HG02571 (cell line): ENCODE measurements around the gene ZNF79.
A peak's percentile ranks its signal among the peaks of the same experiment; 100 is the strongest.

Experiments used
- ATAC-seq: cut with Tn5 transposase; IDR thresholded peaks from one replicate; pipeline ENCODE4 v1.9.1; 2021; ENCODE audit warnings: mild to moderate bottlenecking, moderate library complexity; ENCODE audit not compliant: unreplicated experiment

Gene ZNF79

DNA sequence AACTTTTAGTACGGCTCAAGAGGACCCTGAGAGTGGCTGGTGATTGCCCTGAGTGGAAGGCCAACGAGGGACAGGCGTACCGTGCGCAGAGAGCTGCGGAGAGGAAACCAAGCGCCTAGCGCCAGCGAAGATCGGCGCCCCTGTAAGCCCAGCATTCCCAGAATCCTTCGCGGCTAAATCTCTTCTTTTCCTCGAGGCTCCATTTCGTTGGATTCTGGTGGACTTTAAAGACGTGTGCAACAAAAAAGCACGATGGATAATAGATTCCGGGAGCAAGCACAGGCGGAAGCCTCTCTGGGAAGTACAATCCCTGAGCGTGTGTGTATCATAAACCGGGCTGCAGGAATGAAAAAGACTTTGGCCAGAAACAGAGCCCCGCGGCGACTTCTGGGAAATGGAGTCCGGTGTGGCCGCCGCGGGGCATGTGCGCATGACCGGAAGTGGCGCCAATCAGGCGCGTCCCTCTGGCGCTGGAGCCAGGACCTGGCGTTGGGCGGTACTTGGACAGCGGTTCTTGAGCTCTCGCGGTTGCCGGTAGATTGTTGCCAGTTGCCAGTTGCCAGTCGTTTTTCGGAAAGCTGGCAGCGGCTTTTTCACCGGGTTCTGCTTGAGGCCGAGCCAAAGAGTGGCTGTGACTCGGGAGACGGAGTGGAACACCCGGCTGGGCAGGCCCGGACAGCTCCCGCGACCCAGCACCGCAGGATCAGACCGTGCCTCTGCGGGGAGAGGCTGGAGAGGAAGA is at the start of gene ZNF79:
ZNF79 (plus strand) TSS at position 449 of the 742 bp plus-strand sequence. CDS start 406 bp downstream, outside the sequence.
- peak; percentile 77 for ATAC-seq

DNA sequence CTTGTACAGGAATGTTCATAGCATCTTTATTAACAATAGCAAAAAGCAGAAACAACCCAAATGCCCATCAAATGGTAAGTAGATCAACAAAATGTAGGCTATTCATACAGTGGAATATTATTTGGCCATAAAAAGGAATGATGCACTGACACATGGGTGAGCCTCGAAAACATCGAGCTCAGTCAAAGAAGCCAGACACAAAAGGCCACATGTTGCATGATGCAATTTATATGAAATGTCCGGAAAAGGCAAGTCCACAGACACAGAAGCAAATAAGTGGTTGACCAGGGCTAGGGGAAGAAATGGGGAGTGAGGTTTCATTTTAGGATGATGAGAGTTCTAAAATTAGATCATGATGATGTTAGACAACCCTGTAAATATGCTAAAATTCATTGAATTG is 43.7 kb upstream of the ZNF79 start:
- no peak for ATAC-seq

DNA sequence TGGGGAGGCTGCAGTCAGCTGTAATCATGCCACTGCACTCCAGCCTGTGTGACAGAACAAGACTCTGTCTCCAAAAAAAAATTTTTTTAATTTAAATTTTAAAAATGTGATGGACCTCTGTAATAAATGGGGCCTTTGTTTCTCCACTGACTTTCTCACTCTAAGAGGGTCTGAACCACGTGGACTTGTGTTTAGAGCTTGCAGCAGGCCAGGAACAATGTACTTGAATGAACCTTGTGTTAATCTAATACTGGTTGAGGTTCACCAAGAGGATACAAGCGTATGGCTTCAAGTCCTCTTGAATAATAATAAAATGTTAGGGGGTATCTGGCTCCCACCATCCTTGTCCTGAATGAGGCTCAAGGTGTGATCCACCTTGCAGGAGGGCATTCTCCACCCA is 41.6 kb upstream of the ZNF79 start:
- no peak for ATAC-seq

DNA sequence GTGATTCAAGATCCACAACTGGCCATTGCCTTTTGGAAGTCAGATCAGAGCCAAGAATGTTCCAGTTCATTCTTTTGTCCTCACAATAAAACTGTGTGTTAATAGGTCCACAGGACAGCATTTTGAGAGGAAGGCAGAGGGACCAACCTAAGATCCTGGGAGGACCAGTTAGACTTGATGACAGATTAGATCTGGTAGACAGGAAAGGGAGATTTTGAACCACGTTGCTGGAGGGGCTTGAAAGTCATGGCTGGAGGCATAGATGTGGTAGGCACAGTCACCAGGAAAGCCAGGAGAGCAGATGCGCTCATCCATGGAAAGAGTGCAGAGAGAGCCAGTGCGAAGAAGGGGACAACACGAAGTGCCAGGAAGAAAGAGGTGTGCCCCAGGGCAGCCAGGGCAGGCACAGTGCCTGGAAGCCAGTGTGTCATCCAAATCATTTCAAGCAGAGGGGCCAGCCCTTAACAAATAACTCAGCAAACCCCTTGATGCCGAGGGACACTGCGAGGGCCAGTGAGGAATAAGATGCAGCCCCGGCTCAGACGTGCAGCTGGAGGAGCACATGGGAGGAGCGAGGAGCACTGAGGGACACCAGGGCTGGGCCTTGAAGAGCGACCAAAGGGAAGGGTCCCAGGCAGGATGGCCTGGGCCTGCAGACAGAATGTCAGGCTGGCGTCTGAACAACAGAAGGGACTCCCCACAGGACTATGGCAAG is 40.0 kb upstream of the ZNF79 start:
- no peak for ATAC-seq

DNA sequence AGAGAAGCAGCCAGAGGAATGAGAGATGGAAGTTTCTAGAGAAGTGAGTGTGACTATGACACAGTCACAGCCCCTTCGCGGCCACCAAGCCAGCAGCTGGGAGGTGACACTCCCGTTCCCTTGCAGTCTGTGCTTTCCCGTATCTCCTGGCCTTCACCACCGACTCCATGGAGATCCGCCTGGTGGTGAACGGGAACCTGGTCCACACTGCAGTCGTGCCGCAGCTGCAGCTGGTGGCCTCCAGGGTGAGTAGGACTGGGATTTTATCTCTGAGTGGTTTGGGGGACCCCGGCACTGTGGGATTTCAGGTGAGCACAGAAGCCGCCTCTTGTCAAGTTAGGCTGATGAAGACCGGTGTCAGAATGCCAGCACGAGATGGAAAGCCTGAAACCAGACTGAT is 39.3 kb upstream of the ZNF79 start:
- ATAC-seq = no peak

DNA sequence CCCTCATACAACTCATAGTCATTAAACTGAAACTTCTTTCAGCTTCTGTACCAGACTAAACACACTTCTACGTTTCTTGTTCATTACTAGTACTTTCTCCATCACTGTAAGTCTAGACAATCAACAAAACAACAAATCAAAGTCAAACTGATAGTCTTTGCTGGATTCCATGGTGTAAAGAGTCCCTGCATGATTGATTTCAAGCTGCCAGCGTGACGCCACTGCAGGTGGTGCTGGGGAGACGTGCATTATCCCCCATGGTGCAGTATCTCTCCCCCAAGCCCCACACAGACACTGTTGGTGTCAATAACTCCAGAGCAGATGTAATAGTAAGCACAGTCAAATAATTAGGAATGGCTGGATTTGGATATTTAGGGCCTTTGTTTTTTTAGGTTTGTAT is 37.9 kb upstream of the ZNF79 start:
- no peak for ATAC-seq

DNA sequence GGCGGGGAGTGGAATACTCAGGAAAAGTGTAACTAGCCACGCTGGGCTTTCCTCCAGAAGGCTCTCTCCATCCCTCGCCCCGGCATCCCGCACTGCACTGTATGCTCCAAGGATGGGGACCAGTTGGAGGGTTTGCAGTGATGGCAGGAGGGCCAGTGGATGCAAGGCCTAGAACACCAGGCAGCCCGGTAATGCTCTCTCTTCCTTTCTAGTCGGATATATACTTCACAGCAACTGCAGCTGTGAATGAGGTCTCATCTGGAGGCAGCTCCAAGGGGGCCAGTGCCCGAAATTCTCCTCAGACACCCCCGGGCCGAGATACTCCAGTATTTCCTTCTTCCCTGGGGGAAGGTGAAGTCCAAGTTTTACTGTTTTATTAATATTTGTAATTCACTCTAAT is 37.2 kb upstream of the ZNF79 start:
- no peak for ATAC-seq

DNA sequence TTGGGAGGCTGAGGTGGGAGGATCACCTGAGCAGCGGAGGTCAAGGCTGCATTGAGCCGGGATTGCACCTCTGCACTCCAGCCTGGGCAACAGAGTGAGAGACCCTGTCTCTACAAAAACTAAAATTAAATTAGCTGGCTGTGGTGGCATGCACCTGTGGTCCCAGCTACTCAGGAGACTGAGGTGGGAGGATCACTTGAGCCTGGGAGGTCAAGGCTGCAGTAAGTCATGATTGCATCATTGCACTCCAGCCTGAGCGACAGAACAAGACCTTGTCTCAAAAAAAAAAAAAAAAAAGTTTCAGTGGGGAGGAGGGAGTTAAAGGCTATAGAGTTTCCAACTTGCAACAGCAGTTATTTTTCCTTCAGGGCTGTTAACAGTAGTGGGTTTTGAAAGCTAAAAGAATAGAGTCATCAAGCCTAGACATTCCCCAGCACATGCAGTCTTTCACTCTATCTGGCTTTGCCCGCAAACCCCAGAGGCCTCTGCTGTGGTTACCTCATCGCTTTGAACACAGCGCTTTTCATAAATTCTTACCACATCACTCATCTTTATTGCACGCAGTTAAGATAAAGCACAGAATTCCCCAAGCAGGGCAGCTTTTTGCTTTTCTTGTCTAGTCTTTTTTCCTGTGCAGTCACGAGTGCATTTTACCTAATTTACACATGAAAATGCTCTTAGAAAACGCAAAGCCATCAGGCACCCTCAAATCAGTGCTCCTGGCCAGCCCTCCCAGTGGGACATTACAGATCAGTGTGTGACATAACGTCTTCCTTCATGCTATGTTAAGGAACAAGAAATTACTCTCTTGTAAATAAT is 35.9 kb upstream of the ZNF79 start:
- peak; percentile 69 for ATAC-seq

DNA sequence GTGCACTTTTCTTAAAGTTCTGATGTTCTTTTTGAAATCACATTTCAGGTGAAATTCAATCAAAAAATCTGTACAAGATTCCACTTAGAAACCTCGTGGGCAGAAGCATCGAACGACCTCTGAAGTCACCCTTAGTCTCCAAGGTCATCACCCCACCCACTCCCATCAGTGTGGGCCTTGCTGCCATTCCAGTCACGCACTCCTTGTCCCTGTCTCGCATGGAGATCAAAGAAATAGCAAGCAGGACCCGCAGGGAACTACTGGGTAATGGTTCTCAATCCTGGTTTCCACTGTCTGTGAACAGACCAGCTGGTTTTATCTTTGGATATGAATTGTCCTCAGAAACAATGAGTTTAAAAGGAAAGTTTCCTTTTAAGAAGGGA is 35.3 kb upstream of the ZNF79 start:
- no peak for ATAC-seq

DNA sequence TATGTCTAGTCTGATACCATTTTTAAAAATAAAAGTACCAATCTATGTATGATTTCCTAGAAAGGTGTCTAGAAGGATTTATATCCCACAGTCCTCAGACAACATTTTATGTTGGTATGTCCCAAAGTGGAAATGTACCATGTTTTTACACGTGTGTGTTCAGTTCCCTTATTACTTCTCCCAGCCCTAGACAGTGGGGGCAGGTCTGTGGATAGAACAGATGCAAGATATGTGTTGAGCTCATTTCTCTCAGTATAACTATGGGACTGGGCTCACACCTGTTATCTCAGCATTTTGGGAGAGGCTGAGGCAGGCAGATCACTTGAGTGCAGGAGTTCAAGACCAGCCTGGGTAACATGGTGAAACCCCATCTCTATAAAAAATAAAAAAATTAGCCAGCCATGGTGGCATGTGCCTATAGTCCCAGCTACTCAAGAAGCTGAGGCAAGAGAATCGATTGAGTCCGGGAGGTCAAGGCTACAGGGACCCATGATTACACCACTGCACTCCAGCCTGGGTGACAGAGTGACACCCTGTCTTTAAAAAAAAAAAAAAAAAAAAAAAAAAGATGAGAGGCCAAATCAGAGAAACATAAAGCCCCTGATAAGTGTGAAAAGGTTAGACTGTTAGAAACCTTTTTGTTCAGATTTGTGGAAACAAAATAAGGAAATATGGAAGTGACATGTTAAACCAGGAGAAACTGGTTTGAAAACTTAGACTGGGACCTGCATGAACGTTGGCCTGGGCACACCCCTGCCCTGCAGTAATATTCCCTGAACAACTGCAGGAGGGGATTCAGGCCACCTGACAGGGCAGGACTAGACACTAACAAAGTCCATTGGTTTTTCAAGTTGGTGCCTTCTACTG is 34.6 kb upstream of the ZNF79 start:
- no peak for ATAC-seq

DNA sequence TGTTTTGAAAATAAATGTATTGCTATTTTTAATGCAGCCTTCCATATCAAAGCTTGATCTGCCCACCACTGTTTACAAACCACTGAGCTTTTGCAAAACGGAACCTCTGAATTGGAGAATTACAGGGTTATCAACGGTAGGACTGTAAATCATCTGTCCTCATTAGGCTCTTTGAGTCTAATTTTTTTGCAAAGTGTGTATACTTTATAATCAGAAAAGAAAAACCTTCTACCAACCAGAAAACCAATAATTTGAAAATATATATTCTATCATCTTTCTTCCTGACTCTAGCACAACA is 34.0 kb upstream of the ZNF79 start:
- ATAC-seq = no peak

DNA sequence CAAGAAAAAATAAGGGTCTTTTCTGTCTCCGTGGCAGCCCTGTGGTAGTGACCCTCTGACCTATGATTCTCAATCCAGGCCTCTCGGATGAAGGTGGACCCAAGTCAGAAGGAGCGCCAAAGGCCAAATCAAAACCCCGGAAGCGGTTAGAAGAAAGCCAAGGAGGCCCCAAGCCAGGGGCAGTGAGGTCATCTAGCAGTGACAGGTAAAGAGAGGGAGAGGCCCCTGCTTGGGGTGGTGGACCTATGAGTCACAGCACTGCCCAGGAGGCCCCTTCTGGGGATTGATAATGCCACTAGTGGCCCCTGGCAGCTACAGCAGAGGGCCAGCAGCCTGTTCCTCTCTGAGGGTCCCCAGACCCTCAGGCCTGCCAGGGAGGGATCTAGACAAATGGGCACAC is 33.6 kb upstream of the ZNF79 start:
- ATAC-seq = no peak

DNA sequence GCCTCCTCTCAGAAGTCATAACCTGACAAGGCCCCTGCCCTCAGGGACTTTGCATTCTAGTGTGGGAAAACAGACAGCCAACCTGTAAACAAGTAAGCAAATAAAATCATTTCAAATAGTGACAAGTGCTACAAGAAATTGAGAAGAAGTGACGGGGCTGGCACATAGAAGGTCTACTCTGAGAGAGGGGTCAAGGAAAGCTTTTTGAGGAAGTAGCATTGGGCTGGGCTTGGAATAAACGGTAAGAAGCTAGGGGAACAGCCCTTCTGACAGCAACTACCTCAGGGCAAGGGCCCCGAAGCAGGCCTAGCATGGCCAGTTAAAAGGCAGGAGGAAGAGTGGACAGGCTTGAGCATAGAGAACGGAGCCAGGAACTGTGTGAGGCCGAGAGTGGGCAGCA is 32.0 kb upstream of the ZNF79 start:
- no peak for ATAC-seq

DNA sequence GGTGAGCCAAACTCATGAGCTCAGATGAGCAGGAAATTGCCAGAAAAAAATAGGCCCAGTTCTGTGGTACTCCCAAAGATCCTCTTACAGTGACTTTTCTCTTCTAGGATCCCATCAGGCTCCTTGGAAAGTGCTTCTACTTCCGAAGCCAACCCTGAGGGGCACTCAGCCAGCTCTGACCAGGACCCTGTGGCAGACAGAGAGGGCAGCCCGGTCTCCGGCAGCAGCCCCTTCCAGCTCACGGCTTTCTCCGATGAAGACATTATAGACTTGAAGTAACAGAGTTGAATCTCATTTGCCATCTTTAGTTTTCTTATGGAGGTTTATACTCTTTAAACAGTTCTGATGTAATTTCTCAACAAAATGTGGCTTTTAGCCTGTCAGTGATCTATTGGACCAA is 31.2 kb upstream of the ZNF79 start:
- ATAC-seq = no peak

DNA sequence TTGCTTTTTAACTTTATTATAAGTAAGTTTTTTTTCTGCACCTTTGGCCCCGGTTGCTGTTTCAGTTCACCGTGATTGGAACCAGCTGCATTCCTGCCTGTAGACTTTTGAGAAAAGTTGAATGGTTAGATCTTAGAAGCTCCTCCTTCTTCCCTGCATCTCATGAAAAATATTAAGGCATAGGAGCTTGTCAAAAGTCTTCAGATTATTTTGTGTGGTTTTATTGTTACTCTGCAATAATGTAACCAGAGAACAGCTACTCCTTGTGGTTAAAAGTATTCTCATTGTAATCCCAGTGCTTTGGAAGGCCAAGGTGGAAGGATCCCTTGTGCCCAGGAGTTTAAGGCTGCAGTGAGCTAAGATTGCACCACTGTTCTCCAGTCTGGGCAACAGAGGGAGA is 30.5 kb upstream of the ZNF79 start:
- no peak for ATAC-seq

DNA sequence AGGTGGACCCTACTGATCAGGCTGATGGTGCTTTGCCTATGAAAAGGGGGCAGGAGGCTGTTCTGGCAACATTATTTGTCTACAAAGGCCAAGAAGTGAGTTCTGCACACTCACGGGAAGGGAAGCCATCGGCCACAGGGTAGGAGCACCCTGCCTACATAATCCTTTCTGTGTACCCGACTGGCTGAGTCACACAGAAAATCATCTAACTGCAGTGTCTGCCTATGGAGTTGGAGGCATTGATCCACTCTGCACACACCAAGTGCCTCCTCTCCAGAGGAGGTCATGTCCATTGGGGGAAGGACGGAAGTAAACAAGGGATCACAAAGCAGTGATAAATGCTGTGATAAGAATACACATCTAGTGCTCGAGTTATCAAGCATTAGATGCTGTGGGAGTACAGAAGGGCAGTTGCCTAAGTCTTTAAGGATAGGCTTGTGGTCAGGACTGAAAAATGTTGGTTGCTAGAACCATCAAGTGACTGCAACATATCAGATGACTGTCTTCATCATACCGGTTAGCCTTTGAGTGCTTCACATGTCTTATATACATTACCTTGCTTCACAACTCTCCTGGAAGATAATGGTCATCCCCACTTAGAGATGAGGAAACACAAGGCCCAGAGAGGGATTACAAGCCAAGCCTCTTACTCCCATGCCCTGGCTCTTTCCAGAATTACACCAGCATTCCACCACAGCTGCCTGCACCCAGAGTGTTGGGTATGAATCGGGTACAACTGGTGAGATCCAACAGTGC is 28.5 kb upstream of the ZNF79 start:
- ATAC-seq = no peak

DNA sequence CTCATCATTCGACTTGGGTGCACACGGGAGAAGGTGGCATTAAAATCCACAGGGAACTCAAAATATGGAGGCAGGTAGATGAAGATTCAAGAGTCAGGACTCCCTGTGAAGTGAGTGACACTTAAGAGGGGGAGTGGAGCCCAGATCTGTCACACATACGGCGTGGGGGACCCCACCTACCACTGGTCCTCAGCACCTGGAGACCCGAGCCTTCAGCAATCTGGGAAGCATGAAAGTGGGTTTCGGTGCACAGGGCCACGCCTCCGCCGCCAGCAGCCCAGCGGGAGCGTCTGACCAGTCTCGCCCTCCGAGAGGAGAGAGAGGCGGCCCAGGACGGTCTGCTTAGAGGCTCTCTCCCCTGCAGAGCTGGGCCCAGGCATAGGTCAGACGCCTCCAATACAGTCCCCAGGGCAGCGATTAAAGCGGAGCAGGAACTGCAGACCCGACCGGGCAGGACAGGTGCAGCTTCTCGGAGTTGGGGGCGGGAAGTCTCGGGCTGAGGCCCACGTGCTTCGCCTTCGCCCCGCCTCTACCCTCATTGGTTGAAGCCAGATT is 27.9 kb upstream of the ZNF79 start:
- ATAC-seq = peak; percentile 7

DNA sequence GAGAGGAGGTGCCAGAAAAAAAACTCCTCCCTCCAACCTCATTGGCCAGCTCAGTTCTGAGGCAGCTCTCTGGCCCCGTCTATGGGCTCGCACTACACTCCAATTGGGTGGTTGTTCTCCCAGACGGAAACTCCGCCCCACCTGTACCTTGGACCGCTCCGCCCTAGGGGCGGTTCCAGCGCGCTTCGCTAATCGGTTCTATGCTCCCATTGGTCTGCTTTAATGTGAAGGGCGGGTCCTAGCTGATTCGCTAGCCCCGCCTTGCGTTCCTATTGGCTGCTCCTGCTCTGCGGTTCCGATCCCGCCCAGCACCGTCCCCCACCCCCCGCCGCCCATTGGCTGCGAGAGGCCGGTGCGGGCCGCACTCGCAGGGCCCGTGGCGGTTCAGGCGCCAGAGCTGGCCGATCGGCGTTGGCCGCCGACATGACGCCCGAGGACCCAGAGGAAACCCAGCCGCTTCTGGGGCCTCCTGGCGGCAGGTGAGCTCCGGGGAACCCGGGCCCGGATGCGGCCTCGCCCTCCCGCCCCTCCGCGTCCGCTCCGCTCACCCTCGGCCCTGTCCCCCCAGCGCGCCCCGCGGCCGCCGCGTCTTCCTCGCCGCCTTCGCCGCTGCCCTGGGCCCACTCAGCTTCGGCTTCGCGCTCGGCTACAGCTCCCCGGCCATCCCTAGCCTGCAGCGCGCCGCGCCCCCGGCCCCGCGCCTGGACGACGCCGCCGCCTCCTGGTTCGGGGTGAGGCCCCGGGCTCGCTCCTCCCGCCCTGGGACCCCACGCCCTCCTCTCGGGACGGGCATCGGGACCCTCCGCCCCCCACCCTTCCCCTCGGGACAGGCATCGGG is 27.2 kb upstream of the ZNF79 start, which contains the start of gene SLC2A8:
SLC2A8 (plus strand) TSS at position 362 of the 838 bp plus-strand sequence; CDS start at position 424, 62 bp downstream.
- ATAC-seq = peak; percentile 94
